ENCODE data around the gene NEU4. TPM values are rescaled to one million over a fixed set of nuclear protein-coding genes. Genes with fewer than 3 reads are reported as not detected.

Gene NEU4
- total RNA-seq, 1 donor from 2014 or later: not detected

DNA sequence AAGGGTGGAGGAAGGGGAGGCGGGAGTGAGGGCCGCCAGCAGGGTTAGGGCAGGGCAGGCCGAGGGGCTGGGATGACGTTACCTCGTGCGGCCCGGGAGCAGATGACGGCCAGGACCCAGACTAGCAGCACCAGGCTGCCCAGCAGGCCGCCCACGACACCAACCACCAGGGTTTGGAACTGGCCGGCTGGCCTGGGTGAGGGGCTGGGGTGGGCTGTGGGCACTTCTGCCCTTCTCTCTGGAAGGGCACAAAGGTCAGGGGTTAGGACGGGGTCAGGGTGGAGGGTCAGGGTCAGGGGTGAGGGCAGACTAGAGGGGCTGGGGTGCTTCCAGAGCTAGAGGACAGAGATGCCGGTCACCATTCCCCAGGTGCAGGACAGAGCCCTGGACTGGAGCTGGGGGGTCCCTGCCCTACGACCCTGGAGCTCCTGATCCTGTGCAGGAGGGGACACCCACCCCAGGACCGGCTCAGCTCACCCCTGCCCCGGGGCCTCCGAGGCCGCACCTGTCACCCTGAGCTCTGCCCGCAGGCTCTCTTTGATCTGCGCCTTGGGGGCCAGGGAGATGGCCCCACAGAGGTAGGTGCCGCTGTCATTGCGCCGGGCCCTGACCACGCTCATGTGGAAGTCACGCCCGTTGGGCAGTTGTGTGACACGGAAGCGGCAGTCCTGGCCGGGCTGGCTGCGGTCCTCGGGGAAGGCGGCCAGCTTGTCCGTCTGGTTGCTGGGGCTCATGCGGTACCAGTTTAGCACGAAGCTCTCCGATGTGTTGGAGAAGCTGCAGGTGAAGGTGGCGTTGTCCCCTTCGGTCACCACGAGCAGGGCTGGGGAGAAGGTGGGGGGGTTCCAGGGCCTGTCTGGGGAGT, 43.4 kb downstream of the NEU4 start:
- no peak overlapping the region for H3K27ac Mint-ChIP-seq (ENCODE audit: unreplicated experiment)
- TF ChIP-seq, protein P1, sequence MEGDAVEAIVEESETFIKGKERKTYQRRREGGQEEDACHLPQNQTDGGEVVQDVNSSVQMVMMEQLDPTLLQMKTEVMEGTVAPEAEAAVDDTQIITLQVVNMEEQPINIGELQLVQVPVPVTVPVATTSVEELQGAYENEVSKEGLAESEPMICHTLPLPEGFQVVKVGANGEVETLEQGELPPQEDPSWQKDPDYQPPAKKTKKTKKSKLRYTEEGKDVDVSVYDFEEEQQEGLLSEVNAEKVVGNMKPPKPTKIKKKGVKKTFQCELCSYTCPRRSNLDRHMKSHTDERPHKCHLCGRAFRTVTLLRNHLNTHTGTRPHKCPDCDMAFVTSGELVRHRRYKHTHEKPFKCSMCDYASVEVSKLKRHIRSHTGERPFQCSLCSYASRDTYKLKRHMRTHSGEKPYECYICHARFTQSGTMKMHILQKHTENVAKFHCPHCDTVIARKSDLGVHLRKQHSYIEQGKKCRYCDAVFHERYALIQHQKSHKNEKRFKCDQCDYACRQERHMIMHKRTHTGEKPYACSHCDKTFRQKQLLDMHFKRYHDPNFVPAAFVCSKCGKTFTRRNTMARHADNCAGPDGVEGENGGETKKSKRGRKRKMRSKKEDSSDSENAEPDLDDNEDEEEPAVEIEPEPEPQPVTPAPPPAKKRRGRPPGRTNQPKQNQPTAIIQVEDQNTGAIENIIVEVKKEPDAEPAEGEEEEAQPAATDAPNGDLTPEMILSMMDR (IDR thresholded peaks at IDR 0.05): no peak
- no peak overlapping the region for H3K4me3 Mint-ChIP-seq (ENCODE audit: unreplicated experiment)
- no peak for DNase-seq (ENCODE audit: extremely low spot score, unreplicated experiment)
- no peaks in the 10 kb centered on the region for H3K4me1 Mint-ChIP-seq (ENCODE audit: unreplicated experiment)
- H3K36me3 Mint-ChIP-seq (ENCODE audit: unreplicated experiment): no peaks in the 10 kb centered on the region
- peaks cover 4% of the 10 kb centered on the region for H3K27me3 Mint-ChIP-seq (ENCODE audit: unreplicated experiment)
- no peaks in the 10 kb centered on the region for H3K9me3 Mint-ChIP-seq (ENCODE audit: unreplicated experiment)

DNA sequence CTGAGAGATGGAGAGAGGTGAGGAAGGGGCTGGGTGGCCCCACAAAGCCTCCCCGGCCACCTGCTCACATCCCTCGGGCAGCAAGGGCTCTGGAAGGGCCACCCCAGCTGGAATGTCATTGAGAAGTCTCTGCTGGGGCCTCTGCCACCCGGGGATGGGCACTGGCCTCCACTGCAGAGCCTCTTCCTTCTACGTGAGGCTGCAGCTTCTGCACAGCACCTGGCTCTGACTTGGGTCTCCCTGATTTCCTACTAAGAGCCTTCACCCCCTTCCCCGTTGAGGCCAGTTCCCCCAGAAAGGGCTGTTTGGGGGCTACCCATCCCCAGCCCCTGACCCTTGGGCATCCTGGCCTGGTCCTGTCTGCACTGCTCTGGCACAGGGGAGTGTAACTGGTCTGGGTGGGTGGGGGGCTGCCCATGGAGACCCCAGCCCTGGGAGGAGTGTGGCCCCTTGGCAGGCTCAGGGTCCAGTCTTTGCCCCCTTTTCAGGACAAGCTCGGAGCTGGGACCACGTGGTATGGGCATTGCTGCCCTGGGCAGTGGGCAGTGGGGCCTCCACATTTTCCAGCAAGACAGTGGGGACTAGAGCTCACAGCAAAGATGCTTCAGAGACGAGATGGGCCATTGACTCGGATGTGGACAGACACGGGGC, 44.1 kb downstream of the NEU4 start:
- no peaks in the 10 kb centered on the region for H3K9me3 Mint-ChIP-seq (ENCODE audit: unreplicated experiment)
- DNase-seq (ENCODE audit: extremely low spot score, unreplicated experiment): no peak
- TF ChIP-seq, protein P1 (IDR thresholded peaks at IDR 0.05): no peak
- H3K27me3 Mint-ChIP-seq (ENCODE audit: unreplicated experiment): peaks cover 4% of the 10 kb centered on the region
- no peaks in the 10 kb centered on the region for H3K4me1 Mint-ChIP-seq (ENCODE audit: unreplicated experiment)
- H3K27ac Mint-ChIP-seq (ENCODE audit: unreplicated experiment): no peak overlapping the region
- no peaks in the 10 kb centered on the region for H3K36me3 Mint-ChIP-seq (ENCODE audit: unreplicated experiment)
- H3K4me3 Mint-ChIP-seq (ENCODE audit: unreplicated experiment): no peak overlapping the region

DNA sequence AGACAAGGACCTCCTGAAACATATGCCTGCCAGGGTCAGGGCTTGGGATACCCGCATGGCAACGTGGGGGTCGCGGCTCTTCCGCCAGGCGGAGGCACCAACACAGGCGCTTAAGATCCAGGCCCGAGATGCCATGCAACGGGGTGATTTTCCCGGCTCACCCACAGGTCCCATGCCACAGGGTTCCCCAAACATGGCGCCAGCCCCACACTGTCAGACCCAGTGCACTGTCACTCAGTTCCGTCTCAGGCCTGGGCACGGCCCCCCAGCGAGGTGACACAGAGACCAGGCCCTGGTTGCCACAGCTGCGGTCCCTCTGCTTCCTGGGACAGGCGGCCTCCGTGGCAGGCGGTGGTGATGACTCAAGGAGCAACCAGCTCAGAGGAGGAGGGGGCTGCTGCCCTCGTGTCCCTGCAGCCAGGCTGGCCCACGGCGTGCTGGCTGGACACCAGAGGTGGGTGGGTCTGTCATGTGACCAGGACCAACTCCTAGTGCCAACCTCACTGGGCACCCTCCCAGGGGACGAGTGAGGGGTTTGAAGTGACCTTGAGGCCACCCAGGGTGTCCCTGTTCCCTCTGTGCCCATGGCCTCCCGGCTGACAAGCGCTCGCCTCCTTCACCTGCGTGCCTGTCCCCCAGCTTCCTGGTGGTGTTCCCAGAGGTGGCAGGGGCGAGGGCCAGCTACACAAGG, 44.8 kb downstream of the NEU4 start:
- Mint-ChIP-seq H3K36me3 (ENCODE audit: unreplicated experiment) (no peaks in the 10 kb centered on the region), H3K9me3 (ENCODE audit: unreplicated experiment) (no peaks in the 10 kb centered on the region), H3K27ac (ENCODE audit: unreplicated experiment) (no peak overlapping the region), H3K4me3 (ENCODE audit: unreplicated experiment) (no peak overlapping the region), H3K27me3 (ENCODE audit: unreplicated experiment) (peaks cover 1% of the 10 kb centered on the region), H3K4me1 (ENCODE audit: unreplicated experiment) (no peaks in the 10 kb centered on the region)
- TF ChIP-seq, protein P1 (IDR thresholded peaks at IDR 0.05): no peak
- DNase-seq (ENCODE audit: extremely low spot score, unreplicated experiment): no peak

DNA sequence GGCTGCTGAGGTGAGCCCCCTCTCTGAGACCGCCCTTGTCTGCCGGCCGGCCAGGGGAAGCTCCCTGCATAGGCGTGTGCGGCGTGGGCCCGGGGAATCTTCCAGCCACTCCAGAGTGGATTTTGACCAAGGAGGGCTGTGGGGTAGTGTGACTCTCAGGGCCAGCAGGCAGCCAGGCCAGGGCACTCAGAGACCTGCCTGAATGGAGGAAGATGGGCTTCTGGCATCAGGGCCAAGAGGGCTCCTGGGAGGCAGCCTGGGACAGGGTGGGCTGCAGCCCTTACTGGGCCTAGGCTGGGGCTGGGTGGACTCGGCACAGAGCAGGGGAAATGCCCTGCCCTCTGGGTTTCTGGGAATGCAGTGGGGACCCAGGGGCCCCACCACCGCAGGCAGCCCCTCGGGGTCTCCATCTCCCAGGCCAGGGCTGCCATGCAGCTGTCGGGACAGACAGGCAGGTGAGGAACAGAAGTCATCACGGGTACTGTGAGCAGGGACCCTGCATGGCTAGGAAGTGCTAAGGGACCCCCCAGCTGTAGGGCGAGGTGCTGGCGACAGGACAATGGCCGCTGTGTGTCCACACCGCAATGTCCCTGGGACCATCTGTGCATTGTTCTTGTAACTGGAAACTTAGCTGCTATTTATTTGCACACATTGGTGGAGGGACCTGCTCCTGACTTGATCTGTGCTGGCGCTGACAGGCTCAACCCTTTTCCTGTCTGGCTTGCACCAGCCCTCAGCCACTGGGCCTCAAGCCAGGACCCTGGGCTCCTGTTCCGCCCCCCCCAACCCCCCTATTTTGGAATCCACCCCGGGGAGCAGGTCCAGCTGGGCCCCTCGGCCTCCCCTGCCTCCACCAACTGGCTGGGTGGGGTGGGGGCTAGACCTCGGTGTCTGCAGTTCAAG, 45.6 kb downstream of the NEU4 start:
- H3K9me3 Mint-ChIP-seq (ENCODE audit: unreplicated experiment): no peaks in the 10 kb centered on the region
- no peaks in the 10 kb centered on the region for H3K4me1 Mint-ChIP-seq (ENCODE audit: unreplicated experiment)
- no peak overlapping the region for H3K4me3 Mint-ChIP-seq (ENCODE audit: unreplicated experiment)
- no peak overlapping the region for H3K27ac Mint-ChIP-seq (ENCODE audit: unreplicated experiment)
- TF ChIP-seq, protein P1 (IDR thresholded peaks at IDR 0.05): no peak
- H3K36me3 Mint-ChIP-seq (ENCODE audit: unreplicated experiment): no peaks in the 10 kb centered on the region
- no peaks in the 10 kb centered on the region for H3K27me3 Mint-ChIP-seq (ENCODE audit: unreplicated experiment)
- DNase-seq (ENCODE audit: extremely low spot score, unreplicated experiment): no peak
